OCI-LY7 (cell line): ENCODE measurements around the gene SLC2A5.

Experiments used
- EZH2phosphoT487 ChIP-seq: fragments of 200-600 bp; sonication (generic); IDR thresholded peaks from 2 replicates; pipeline ENCODE4 v1.6.1; 2018; ENCODE audit warnings: low read depth, borderline replicate concordance, mild to moderate bottlenecking, mixed run types, antibody characterized with exemption, low read length, moderate library complexity, mixed read lengths
- TF ChIP-seq, protein P1 (sequence below): fragments of 200-600 bp; sonication (generic); conservative IDR thresholded peaks from 2 replicates; pipeline ENCODE4 v1.5.1; 2014; ENCODE audit warnings: mild to moderate bottlenecking, antibody characterized with exemption, low read length, moderate library complexity, mixed read lengths

DNA sequence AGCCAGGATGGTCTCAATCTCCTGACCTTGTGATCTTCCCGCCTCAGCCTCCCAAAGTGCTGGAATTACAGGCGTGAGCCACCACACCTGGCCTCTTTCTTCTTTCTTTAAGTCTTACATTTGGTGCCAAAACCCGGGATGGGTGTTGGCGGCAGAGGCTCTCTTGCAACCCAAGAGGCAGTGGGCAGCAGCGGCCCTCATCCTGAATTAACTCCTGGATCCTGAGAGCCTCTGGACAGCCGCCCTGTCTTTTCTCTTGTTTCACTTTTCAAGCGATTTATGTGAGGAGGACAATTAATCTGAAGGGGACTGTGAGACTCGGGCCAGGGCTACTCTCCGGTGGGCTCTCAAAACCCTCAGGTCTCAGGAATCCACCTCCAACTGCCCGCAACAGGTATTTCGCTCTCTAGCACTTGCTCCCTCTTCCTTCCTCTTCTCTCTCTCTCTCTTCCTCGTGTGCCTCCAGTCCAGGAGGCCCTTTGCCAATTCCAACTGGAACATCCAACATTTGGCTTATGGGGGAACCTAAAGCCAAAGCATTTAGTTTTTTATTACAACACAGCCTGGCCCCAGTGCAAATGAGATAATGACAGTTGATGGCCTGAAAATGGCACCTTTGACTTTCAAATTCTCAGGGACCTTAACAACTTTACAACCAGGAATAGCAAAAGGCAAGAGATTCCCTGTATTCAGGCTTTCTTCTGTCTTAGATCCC, 18.1 kb upstream of the SLC2A5 start:
- no peak for TF ChIP-seq EZH2phosphoT487
- TF ChIP-seq, protein P1, sequence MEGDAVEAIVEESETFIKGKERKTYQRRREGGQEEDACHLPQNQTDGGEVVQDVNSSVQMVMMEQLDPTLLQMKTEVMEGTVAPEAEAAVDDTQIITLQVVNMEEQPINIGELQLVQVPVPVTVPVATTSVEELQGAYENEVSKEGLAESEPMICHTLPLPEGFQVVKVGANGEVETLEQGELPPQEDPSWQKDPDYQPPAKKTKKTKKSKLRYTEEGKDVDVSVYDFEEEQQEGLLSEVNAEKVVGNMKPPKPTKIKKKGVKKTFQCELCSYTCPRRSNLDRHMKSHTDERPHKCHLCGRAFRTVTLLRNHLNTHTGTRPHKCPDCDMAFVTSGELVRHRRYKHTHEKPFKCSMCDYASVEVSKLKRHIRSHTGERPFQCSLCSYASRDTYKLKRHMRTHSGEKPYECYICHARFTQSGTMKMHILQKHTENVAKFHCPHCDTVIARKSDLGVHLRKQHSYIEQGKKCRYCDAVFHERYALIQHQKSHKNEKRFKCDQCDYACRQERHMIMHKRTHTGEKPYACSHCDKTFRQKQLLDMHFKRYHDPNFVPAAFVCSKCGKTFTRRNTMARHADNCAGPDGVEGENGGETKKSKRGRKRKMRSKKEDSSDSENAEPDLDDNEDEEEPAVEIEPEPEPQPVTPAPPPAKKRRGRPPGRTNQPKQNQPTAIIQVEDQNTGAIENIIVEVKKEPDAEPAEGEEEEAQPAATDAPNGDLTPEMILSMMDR = no peak
